ENCODE measurements around the gene THUMPD3. TPM values are rescaled to one million over a fixed set of nuclear protein-coding genes. Genes with fewer than 3 reads are reported as not detected.
A peak's percentile ranks its signal among the peaks of the same experiment; 100 is the strongest.

The THUMPD3 gene
- total RNA-seq, 1 donor from 2014 or later, result 43.8 TPM

GRCh38 chr3:9403463-9403862, 40.6 kb downstream of the THUMPD3 start:
- Histone ChIP-seq H3K4me1 (ENCODE audit: control insufficient read depth in 3 of 3, insufficient read depth in 3 of 3, low read length in 3 of 3) (peaks cover 39 to 61% (median 53%) of the 10 kb centered on the region in 3 donors), H3K36me3 (ENCODE audit: control insufficient read depth in 3 of 3, insufficient read depth in 3 of 3, low read length in 3 of 3) (no peaks in the 10 kb centered on the region), H3K27me3 (ENCODE audit: control insufficient read depth in 3 of 3, insufficient read depth in 3 of 3, low read length in 3 of 3) (no peaks in the 10 kb centered on the region), H3K9ac (ENCODE audit: low read depth in 1 of 3, low read length in 3 of 3) (no peak overlapping the region), H3K9me3 (ENCODE audit: control insufficient read depth in 3 of 3, low read length in 3 of 3) (no peaks in the 10 kb centered on the region), H3K27ac (ENCODE audit: low read depth, low read length) (no peak overlapping the region), H3K4me3 (ENCODE audit: low read length in 3 of 3) (no peak overlapping the region)

- Histone ChIP-seq H3K9ac (ENCODE audit: low read depth in 1 of 3, low read length in 3 of 3) (no peak overlapping the region), H3K4me1 (ENCODE audit: control insufficient read depth in 3 of 3, insufficient read depth in 3 of 3, low read length in 3 of 3) (peaks cover 40 to 65% (median 53%) of the 10 kb centered on the region in 3 donors), H3K9me3 (ENCODE audit: control insufficient read depth in 3 of 3, low read length in 3 of 3) (no peaks in the 10 kb centered on the region), H3K27ac (ENCODE audit: low read depth, low read length) (no peak overlapping the region), H3K4me3 (ENCODE audit: low read length in 3 of 3) (no peak overlapping the region), H3K36me3 (ENCODE audit: control insufficient read depth in 3 of 3, insufficient read depth in 3 of 3, low read length in 3 of 3) (no peaks in the 10 kb centered on the region), H3K27me3 (ENCODE audit: control insufficient read depth in 3 of 3, insufficient read depth in 3 of 3, low read length in 3 of 3) (no peaks in the 10 kb centered on the region)
Measured at GRCh38 chr3:9404680-9405079, 41.8 kb downstream of the THUMPD3 start.

GRCh38 chr3:9405756-9406155, 42.9 kb downstream of the THUMPD3 start:
- H3K4me1 ChIP-seq (ENCODE audit: control insufficient read depth in 3 of 3, insufficient read depth in 3 of 3, low read length in 3 of 3), result peaks cover 41 to 56% (median 42%) of the 10 kb centered on the region in 3 donors
- H3K4me3 ChIP-seq (ENCODE audit: low read length in 3 of 3), result no peak overlapping the region
- H3K36me3 ChIP-seq (ENCODE audit: control insufficient read depth in 3 of 3, insufficient read depth in 3 of 3, low read length in 3 of 3), result no peaks in the 10 kb centered on the region
- no peak overlapping the region for H3K27ac ChIP-seq (ENCODE audit: low read depth, low read length)
- peak overlapping the region in 1 of 3 donors; percentile 7 for H3K9ac ChIP-seq (ENCODE audit: low read depth in 1 of 3, low read length in 3 of 3)
- no peaks in the 10 kb centered on the region for H3K9me3 ChIP-seq (ENCODE audit: control insufficient read depth in 3 of 3, low read length in 3 of 3)
- H3K27me3 ChIP-seq (ENCODE audit: control insufficient read depth in 3 of 3, insufficient read depth in 3 of 3, low read length in 3 of 3), result no peaks in the 10 kb centered on the region

GRCh38 chr3:9406856-9407626, 44.2 kb downstream of the THUMPD3 start:
- H3K4me1 ChIP-seq (ENCODE audit: control insufficient read depth in 3 of 3, insufficient read depth in 3 of 3, low read length in 3 of 3), result peaks cover 35 to 55% (median 36%) of the 10 kb centered on the region in 3 donors
- no peak overlapping the region for H3K4me3 ChIP-seq (ENCODE audit: low read length in 3 of 3)
- no peaks in the 10 kb centered on the region for H3K9me3 ChIP-seq (ENCODE audit: control insufficient read depth in 3 of 3, low read length in 3 of 3)
- no peaks in the 10 kb centered on the region for H3K36me3 ChIP-seq (ENCODE audit: control insufficient read depth in 3 of 3, insufficient read depth in 3 of 3, low read length in 3 of 3)
- H3K27ac ChIP-seq (ENCODE audit: low read depth, low read length), result no peak overlapping the region
- no peaks in the 10 kb centered on the region for H3K27me3 ChIP-seq (ENCODE audit: control insufficient read depth in 3 of 3, insufficient read depth in 3 of 3, low read length in 3 of 3)
- H3K9ac ChIP-seq (ENCODE audit: low read depth in 1 of 3, low read length in 3 of 3), result no peak overlapping the region

- H3K27me3 ChIP-seq (ENCODE audit: control insufficient read depth in 3 of 3, insufficient read depth in 3 of 3, low read length in 3 of 3), result no peaks in the 10 kb centered on the region
- H3K9me3 ChIP-seq (ENCODE audit: control insufficient read depth in 3 of 3, low read length in 3 of 3), result no peaks in the 10 kb centered on the region
- H3K36me3 ChIP-seq (ENCODE audit: control insufficient read depth in 3 of 3, insufficient read depth in 3 of 3, low read length in 3 of 3), result no peaks in the 10 kb centered on the region
- H3K27ac ChIP-seq (ENCODE audit: low read depth, low read length), result no peak overlapping the region
- no peak overlapping the region for H3K9ac ChIP-seq (ENCODE audit: low read depth in 1 of 3, low read length in 3 of 3)
- peaks cover 25 to 46% (median 26%) of the 10 kb centered on the region in 3 donors for H3K4me1 ChIP-seq (ENCODE audit: control insufficient read depth in 3 of 3, insufficient read depth in 3 of 3, low read length in 3 of 3)
- no peak overlapping the region for H3K4me3 ChIP-seq (ENCODE audit: low read length in 3 of 3)
Measured at GRCh38 chr3:9408061-9408460, 45.2 kb downstream of the THUMPD3 start.

GRCh38 chr3:9408546-9408945, 45.7 kb downstream of the THUMPD3 start:
- Histone ChIP-seq H3K27me3 (ENCODE audit: control insufficient read depth in 3 of 3, insufficient read depth in 3 of 3, low read length in 3 of 3) (no peaks in the 10 kb centered on the region), H3K4me1 (ENCODE audit: control insufficient read depth in 3 of 3, insufficient read depth in 3 of 3, low read length in 3 of 3) (peaks cover 20 to 41% (median 24%) of the 10 kb centered on the region in 3 donors), H3K4me3 (ENCODE audit: low read length in 3 of 3) (no peak overlapping the region), H3K9ac (ENCODE audit: low read depth in 1 of 3, low read length in 3 of 3) (no peak overlapping the region), H3K36me3 (ENCODE audit: control insufficient read depth in 3 of 3, insufficient read depth in 3 of 3, low read length in 3 of 3) (no peaks in the 10 kb centered on the region), H3K9me3 (ENCODE audit: control insufficient read depth in 3 of 3, low read length in 3 of 3) (no peaks in the 10 kb centered on the region), H3K27ac (ENCODE audit: low read depth, low read length) (no peak overlapping the region)

- Histone ChIP-seq H3K27ac (ENCODE audit: low read depth, low read length) (no peak overlapping the region), H3K9me3 (ENCODE audit: control insufficient read depth in 3 of 3, low read length in 3 of 3) (no peaks in the 10 kb centered on the region), H3K4me1 (ENCODE audit: control insufficient read depth in 3 of 3, insufficient read depth in 3 of 3, low read length in 3 of 3) (peaks cover 12 to 28% (median 15%) of the 10 kb centered on the region in 3 donors), H3K9ac (ENCODE audit: low read depth in 1 of 3, low read length in 3 of 3) (no peak overlapping the region), H3K27me3 (ENCODE audit: control insufficient read depth in 3 of 3, insufficient read depth in 3 of 3, low read length in 3 of 3) (no peaks in the 10 kb centered on the region), H3K36me3 (ENCODE audit: control insufficient read depth in 3 of 3, insufficient read depth in 3 of 3, low read length in 3 of 3) (no peaks in the 10 kb centered on the region), H3K4me3 (ENCODE audit: low read length in 3 of 3) (no peak overlapping the region)
Measured at GRCh38 chr3:9409981-9410854, 47.4 kb downstream of the THUMPD3 start.

GRCh38 chr3:9411302-9411701, 48.4 kb downstream of the THUMPD3 start:
- no peaks in the 10 kb centered on the region for H3K27me3 ChIP-seq (ENCODE audit: control insufficient read depth in 3 of 3, insufficient read depth in 3 of 3, low read length in 3 of 3)
- peaks cover 11 to 30% (median 12%) of the 10 kb centered on the region in 3 donors for H3K4me1 ChIP-seq (ENCODE audit: control insufficient read depth in 3 of 3, insufficient read depth in 3 of 3, low read length in 3 of 3)
- H3K9me3 ChIP-seq (ENCODE audit: control insufficient read depth in 3 of 3, low read length in 3 of 3), result no peaks in the 10 kb centered on the region
- H3K27ac ChIP-seq (ENCODE audit: low read depth, low read length), result no peak overlapping the region
- H3K9ac ChIP-seq (ENCODE audit: low read depth in 1 of 3, low read length in 3 of 3), result no peak overlapping the region
- peaks cover 0 to 2% (median 0%) of the 10 kb centered on the region in 3 donors for H3K36me3 ChIP-seq (ENCODE audit: control insufficient read depth in 3 of 3, insufficient read depth in 3 of 3, low read length in 3 of 3)
- no peak overlapping the region for H3K4me3 ChIP-seq (ENCODE audit: low read length in 3 of 3)

GRCh38 chr3:9412293-9412692, 49.4 kb downstream of the THUMPD3 start:
- H3K36me3 ChIP-seq (ENCODE audit: control insufficient read depth in 3 of 3, insufficient read depth in 3 of 3, low read length in 3 of 3), result peaks cover 0 to 2% (median 0%) of the 10 kb centered on the region in 3 donors
- no peaks in the 10 kb centered on the region for H3K27me3 ChIP-seq (ENCODE audit: control insufficient read depth in 3 of 3, insufficient read depth in 3 of 3, low read length in 3 of 3)
- no peak overlapping the region for H3K27ac ChIP-seq (ENCODE audit: low read depth, low read length)
- H3K9ac ChIP-seq (ENCODE audit: low read depth in 1 of 3, low read length in 3 of 3), result no peak overlapping the region
- H3K4me3 ChIP-seq (ENCODE audit: low read length in 3 of 3), result no peak overlapping the region
- peaks cover 9 to 31% (median 11%) of the 10 kb centered on the region in 3 donors for H3K4me1 ChIP-seq (ENCODE audit: control insufficient read depth in 3 of 3, insufficient read depth in 3 of 3, low read length in 3 of 3)
- H3K9me3 ChIP-seq (ENCODE audit: control insufficient read depth in 3 of 3, low read length in 3 of 3), result no peaks in the 10 kb centered on the region

- no peaks in the 10 kb centered on the region for H3K27me3 ChIP-seq (ENCODE audit: control insufficient read depth in 3 of 3, insufficient read depth in 3 of 3, low read length in 3 of 3)
- H3K9me3 ChIP-seq (ENCODE audit: control insufficient read depth in 3 of 3, low read length in 3 of 3), result no peaks in the 10 kb centered on the region
- H3K9ac ChIP-seq (ENCODE audit: low read depth in 1 of 3, low read length in 3 of 3), result no peak overlapping the region
- peaks cover 9 to 21% (median 9%) of the 10 kb centered on the region in 3 donors for H3K4me1 ChIP-seq (ENCODE audit: control insufficient read depth in 3 of 3, insufficient read depth in 3 of 3, low read length in 3 of 3)
- peaks cover 0 to 2% (median 0%) of the 10 kb centered on the region in 3 donors for H3K36me3 ChIP-seq (ENCODE audit: control insufficient read depth in 3 of 3, insufficient read depth in 3 of 3, low read length in 3 of 3)
- no peak overlapping the region for H3K27ac ChIP-seq (ENCODE audit: low read depth, low read length)
- no peak overlapping the region for H3K4me3 ChIP-seq (ENCODE audit: low read length in 3 of 3)
Measured at GRCh38 chr3:9414826-9415225, 52.0 kb downstream of the THUMPD3 start.

Measured in skeletal muscle tissue (tissue), 4 donors.